MM.1S (cell line): ENCODE measurements around the gene EXOC3L4.

Source experiments
- EZH2 ChIP-seq: fragments of 300-600 bp; sonication (generic); optimal IDR thresholded peaks from 2 replicates; pipeline ENCODE3; 2017; ENCODE audit warnings: low read depth, mild to moderate bottlenecking, antibody characterized with exemption, low read length, mixed read lengths
- EZH2phosphoT487 ChIP-seq: fragments of 300-600 bp; sonication (generic); IDR thresholded peaks from 2 replicates; pipeline ENCODE4 v1.6.1; 2018; ENCODE audit warnings: antibody characterized with exemption, low read length
- TF ChIP-seq, protein P1 (sequence below): fragments of 300-600 bp; sonication (generic); IDR thresholded peaks from 2 replicates; pipeline ENCODE4 v1.5.1; 2016; ENCODE audit warnings: antibody characterized with exemption, low read length, mixed read lengths

GRCh38 chr14:103088921-103089320 is 5.6 kb upstream of the EXOC3L4 start:
- TF ChIP-seq, protein P1, sequence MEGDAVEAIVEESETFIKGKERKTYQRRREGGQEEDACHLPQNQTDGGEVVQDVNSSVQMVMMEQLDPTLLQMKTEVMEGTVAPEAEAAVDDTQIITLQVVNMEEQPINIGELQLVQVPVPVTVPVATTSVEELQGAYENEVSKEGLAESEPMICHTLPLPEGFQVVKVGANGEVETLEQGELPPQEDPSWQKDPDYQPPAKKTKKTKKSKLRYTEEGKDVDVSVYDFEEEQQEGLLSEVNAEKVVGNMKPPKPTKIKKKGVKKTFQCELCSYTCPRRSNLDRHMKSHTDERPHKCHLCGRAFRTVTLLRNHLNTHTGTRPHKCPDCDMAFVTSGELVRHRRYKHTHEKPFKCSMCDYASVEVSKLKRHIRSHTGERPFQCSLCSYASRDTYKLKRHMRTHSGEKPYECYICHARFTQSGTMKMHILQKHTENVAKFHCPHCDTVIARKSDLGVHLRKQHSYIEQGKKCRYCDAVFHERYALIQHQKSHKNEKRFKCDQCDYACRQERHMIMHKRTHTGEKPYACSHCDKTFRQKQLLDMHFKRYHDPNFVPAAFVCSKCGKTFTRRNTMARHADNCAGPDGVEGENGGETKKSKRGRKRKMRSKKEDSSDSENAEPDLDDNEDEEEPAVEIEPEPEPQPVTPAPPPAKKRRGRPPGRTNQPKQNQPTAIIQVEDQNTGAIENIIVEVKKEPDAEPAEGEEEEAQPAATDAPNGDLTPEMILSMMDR: no peak
- TF ChIP-seq EZH2: no peak
- no peak for TF ChIP-seq EZH2phosphoT487
